Ascending aorta (tissue), 2 donors: ENCODE data around the gene GOLGA3. TPM values are rescaled to one million over a fixed set of nuclear protein-coding genes. Genes with fewer than 3 reads are reported as not detected.
"Not testable (repeated sequence)": the region's sequence is repeated elsewhere in the genome, so short reads cannot be mapped to it uniquely, and the experiment has no call there.

Experiments used
- DNase-seq, 2 donors: peaks; one replicate each; pipeline ENCODE4 v3.0.0-alpha.2; 2019; ENCODE audit warnings: low spot score in 2 of 2
- H3K27ac ChIP-seq, 2 donors: fragments of 200-600 bp; sonication (generic); one replicate each; pipeline ENCODE4 v1.5.1; 2016 to 2017; ENCODE audit warnings: mild to moderate bottlenecking in 1 of 2
- H3K27me3 ChIP-seq: fragments of 200-600 bp; sonication (generic); one replicate; pipeline ENCODE4 v1.5.1; 2017
- H3K36me3 ChIP-seq, 2 donors: fragments of 200-600 bp; sonication (generic); one replicate each; pipeline ENCODE4 v1.5.1; 2016
- H3K4me1 ChIP-seq, 2 donors: fragments of 200-600 bp; sonication (generic); one replicate each; pipeline ENCODE4 v1.5.1; 2016 to 2017; ENCODE audit warnings: mild to moderate bottlenecking in 1 of 2
- H3K4me3 ChIP-seq, 2 donors: fragments of 200-600 bp; sonication (generic); one replicate each; pipeline ENCODE4 v1.5.1; 2016 to 2017; ENCODE audit warnings: mild to moderate bottlenecking in 1 of 2
- H3K9me3 ChIP-seq, 2 donors: fragments of 200-600 bp; sonication (generic); one replicate each; pipeline ENCODE4 v1.5.1; 2016
- CTCF ChIP-seq, 3 experiments: fragments of 200-600 bp in 2 of 3; fragments of 450-650 bp in 1 of 3; sonication (generic) in 2 of 3; IDR thresholded peaks; one replicate each; pipeline ENCODE4 v1.5.1; 2016 to 2019; ENCODE audit warnings: antibody characterized with exemption in 3 of 3, mild to moderate bottlenecking in 1 of 3, moderate library complexity in 1 of 3
- intact Hi-C: fragments of 100-400 bp; cut with DNase I; formaldehyde crosslinking; loops from one replicate; pipeline ENCODE4 v1.15.1; 2023
- total RNA-seq: library from RNA; depleted of rRNA; stranded (reverse); fragments of >200 nt; gene quantifications from one replicate; pipeline ENCODE4 v1.1.0, GENCODE V29; 2016

The GOLGA3 gene
- total RNA-seq, 1 donor from 2014 or later = 173 TPM

GRCh38 chr12:132797820-132798570 lies 30.7 kb downstream of the GOLGA3 start:
- intact Hi-C loops = no loop called here
- Histone ChIP-seq H3K4me1 (no peaks in the 10 kb centered on the region), H3K27me3 (no peaks in the 10 kb centered on the region), H3K36me3 (peaks cover 80 to 94% of the 10 kb centered on the region in 2 donors), H3K9me3 (no peaks in the 10 kb centered on the region), H3K4me3 (no peak overlapping the region), H3K27ac (no peak overlapping the region)
- no peak for TF ChIP-seq CTCF (IDR thresholded peaks at IDR 0.05)
- DNase-seq = no peak

- Histone ChIP-seq H3K4me3 (no peak overlapping the region), H3K27me3 (no peaks in the 10 kb centered on the region), H3K27ac (no peak overlapping the region), H3K36me3 (peaks cover 68 to 92% of the 10 kb centered on the region in 2 donors), H3K9me3 (no peaks in the 10 kb centered on the region), H3K4me1 (no peaks in the 10 kb centered on the region)
- intact Hi-C loops = no loop called here
- DNase-seq = no peak
- no peak for TF ChIP-seq CTCF (IDR thresholded peaks at IDR 0.05)
Measured at GRCh38 chr12:132795847-132796246, 32.8 kb downstream of the GOLGA3 start.

- intact Hi-C loops, H3K27ac ChIP-seq, H3K4me1 ChIP-seq, H3K9me3 ChIP-seq, H3K4me3 ChIP-seq, DNase-seq, H3K27me3 ChIP-seq: not testable (repeated sequence)
- peaks cover 61 to 89% of the 10 kb centered on the region in 2 donors for H3K36me3 ChIP-seq
Measured at GRCh38 chr12:132791940-132792339, 36.7 kb downstream of the GOLGA3 start.

GRCh38 chr12:132789099-132789471 lies 39.6 kb downstream of the GOLGA3 start:
- no peak overlapping the region for H3K4me3 ChIP-seq
- H3K27me3 ChIP-seq = no peaks in the 10 kb centered on the region
- no peak for DNase-seq
- intact Hi-C loops = no loop called here
- H3K4me1 ChIP-seq = no peaks in the 10 kb centered on the region
- H3K27ac ChIP-seq = no peak overlapping the region
- no peaks in the 10 kb centered on the region for H3K9me3 ChIP-seq
- TF ChIP-seq CTCF (IDR thresholded peaks at IDR 0.05) = no peak
- H3K36me3 ChIP-seq = peaks cover 62 to 89% of the 10 kb centered on the region in 2 donors

GRCh38 chr12:132788375-132789098 lies 40.1 kb downstream of the GOLGA3 start:
- Histone ChIP-seq H3K4me1 (no peaks in the 10 kb centered on the region), H3K27me3 (no peaks in the 10 kb centered on the region), H3K36me3 (peaks cover 62 to 89% of the 10 kb centered on the region in 2 donors), H3K9me3 (no peaks in the 10 kb centered on the region), H3K27ac (no peak overlapping the region), H3K4me3 (no peak overlapping the region)
- no peak for DNase-seq
- TF ChIP-seq CTCF (IDR thresholded peaks at IDR 0.05) = no peak
- intact Hi-C loops = no loop called here

GRCh38 chr12:132787877-132788276 lies 40.8 kb downstream of the GOLGA3 start:
- no peak overlapping the region for H3K4me3 ChIP-seq
- H3K9me3 ChIP-seq = no peaks in the 10 kb centered on the region

More at GRCh38 chr12:132787877-132788276, 40.8 kb downstream of the GOLGA3 start:
- no peak for TF ChIP-seq CTCF (IDR thresholded peaks at IDR 0.05)
- Histone ChIP-seq H3K36me3 (peaks cover 68 to 95% of the 10 kb centered on the region in 2 donors), H3K27me3 (no peaks in the 10 kb centered on the region), H3K4me1 (no peaks in the 10 kb centered on the region), H3K27ac (no peak overlapping the region)
- intact Hi-C loops = no loop called here
- no peak for DNase-seq
